Measurements from ENCODE around the gene KREMEN1. TPM values are rescaled to one million over a fixed set of nuclear protein-coding genes. Genes with fewer than 3 reads are reported as not detected.

KREMEN1 gene
- total and polyA plus RNA-seq, 4 donors = 1.2 to 22.6 (median 3.8) TPM

DNA sequence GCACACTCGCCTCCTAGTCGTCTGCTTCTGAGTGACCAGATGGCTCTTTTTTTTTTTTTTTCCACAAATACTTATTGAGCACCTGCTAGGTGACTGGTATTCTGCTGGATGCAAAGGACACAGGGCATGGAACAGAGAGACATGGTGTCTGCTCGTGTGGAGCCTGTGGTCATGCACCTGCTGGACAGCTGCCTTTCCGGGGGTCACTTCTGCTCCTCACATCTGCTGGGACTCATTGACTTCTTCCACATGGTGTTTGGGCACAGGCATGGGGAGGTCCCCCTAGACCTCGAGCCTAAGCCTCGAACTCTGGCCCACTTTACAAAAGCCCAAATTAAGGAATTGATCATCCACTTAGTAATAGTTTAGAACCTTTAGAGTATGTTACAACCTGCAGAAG lies 93.3 kb downstream of the KREMEN1 start:
- no peaks in the 10 kb centered on the region for H3K4me1 ChIP-seq (ENCODE audit: control insufficient read depth in 4 of 4, insufficient read depth in 4 of 4, low read length in 3 of 4)
- WGBS = 94% methylated on average over 6 of the region's 6 CpGs
- no peaks in the 10 kb centered on the region for H3K9me3 ChIP-seq (ENCODE audit: control insufficient read depth in 4 of 4, low read length in 3 of 4)
- no peaks in the 10 kb centered on the region for H3K36me3 ChIP-seq (ENCODE audit: control insufficient read depth in 4 of 4, insufficient read depth in 3 of 4, low read depth in 1 of 4, low read length in 3 of 4)
- H3K9ac ChIP-seq (ENCODE audit: low read depth in 1 of 2, low read length in 2 of 2) = no peak overlapping the region
- H3K4me3 ChIP-seq (ENCODE audit: low read depth in 1 of 3, low read length in 3 of 3) = no peak overlapping the region
- TF ChIP-seq YY1 (IDR thresholded peaks at IDR 0.05) (no peak), NR2F2 (IDR thresholded peaks at IDR 0.05) (no peak), HNF4A (conservative IDR thresholded peaks at IDR 0.05) (no peak), SP1 (IDR thresholded peaks at IDR 0.05) (no peak), GABPA (IDR thresholded peaks at IDR 0.05 in 1 of 2, conservative IDR thresholded peaks at IDR 0.05 in 1 of 2) (no peak)
- TF ChIP-seq, protein P1, sequence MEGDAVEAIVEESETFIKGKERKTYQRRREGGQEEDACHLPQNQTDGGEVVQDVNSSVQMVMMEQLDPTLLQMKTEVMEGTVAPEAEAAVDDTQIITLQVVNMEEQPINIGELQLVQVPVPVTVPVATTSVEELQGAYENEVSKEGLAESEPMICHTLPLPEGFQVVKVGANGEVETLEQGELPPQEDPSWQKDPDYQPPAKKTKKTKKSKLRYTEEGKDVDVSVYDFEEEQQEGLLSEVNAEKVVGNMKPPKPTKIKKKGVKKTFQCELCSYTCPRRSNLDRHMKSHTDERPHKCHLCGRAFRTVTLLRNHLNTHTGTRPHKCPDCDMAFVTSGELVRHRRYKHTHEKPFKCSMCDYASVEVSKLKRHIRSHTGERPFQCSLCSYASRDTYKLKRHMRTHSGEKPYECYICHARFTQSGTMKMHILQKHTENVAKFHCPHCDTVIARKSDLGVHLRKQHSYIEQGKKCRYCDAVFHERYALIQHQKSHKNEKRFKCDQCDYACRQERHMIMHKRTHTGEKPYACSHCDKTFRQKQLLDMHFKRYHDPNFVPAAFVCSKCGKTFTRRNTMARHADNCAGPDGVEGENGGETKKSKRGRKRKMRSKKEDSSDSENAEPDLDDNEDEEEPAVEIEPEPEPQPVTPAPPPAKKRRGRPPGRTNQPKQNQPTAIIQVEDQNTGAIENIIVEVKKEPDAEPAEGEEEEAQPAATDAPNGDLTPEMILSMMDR (IDR thresholded peaks at IDR 0.05; ENCODE audit: low read depth, low read length, missing input control) = no peak
- no peaks in the 10 kb centered on the region for H3K27me3 ChIP-seq (ENCODE audit: control insufficient read depth in 4 of 4, insufficient read depth in 4 of 4, low read length in 3 of 4)
- DNase-seq (ENCODE audit: low spot score) = no peak
- H3K27ac ChIP-seq (ENCODE audit: low read depth in 1 of 2, low read length in 2 of 2) = no peak overlapping the region

DNA sequence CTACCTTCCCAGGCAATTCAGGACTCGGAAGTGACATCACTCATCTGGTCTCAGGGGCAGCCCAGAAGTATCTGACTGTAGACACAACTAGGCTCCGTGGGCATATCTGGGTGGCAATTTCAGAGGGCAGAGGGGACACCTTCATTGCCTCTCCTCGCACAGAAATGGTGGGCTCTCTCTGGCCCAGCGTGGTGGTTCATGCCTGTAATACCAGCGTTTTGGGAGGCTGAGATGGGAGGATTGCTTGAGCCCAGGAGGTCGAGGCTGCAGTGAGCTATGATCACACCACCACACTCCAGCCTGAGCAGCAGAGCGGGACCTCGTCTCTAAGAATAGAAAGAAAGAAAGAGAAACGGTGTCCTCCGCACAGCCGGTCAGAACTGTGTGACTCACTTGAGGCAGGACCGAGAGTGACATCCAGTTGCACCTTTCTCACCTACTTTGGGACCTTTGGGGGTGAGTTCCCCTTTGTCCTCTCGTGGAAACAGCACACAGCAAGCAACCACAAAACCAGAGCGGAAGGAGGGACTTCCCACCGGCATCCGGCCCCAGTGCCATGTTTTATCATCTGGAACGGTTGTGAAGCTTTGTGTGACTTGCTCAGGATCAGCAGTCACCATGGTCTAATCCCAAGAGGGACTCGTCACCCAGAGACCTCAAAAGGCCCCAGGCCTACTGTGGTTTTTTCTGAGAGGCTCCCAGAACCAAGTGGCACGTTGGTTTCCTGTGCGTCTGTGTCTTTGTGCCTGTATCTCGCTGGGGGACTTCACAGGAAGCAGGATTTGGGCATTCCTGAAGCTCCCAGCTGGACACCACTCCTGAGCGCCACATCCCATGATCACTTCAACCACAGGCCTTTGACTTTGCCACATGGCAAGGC lies 94.4 kb downstream of the KREMEN1 start:
- H3K4me1 ChIP-seq (ENCODE audit: control insufficient read depth in 4 of 4, insufficient read depth in 4 of 4, low read length in 3 of 4) = no peaks in the 10 kb centered on the region
- no peak overlapping the region for H3K9ac ChIP-seq (ENCODE audit: low read depth in 1 of 2, low read length in 2 of 2)
- WGBS = 84% methylated on average over 22 of the region's 22 CpGs
- no peaks in the 10 kb centered on the region for H3K27me3 ChIP-seq (ENCODE audit: control insufficient read depth in 4 of 4, insufficient read depth in 4 of 4, low read length in 3 of 4)
- no peak for DNase-seq (ENCODE audit: low spot score)
- H3K9me3 ChIP-seq (ENCODE audit: control insufficient read depth in 4 of 4, low read length in 3 of 4) = no peaks in the 10 kb centered on the region
- H3K27ac ChIP-seq (ENCODE audit: low read depth in 1 of 2, low read length in 2 of 2) = no peak overlapping the region
- H3K36me3 ChIP-seq (ENCODE audit: control insufficient read depth in 4 of 4, insufficient read depth in 3 of 4, low read depth in 1 of 4, low read length in 3 of 4) = no peaks in the 10 kb centered on the region
- H3K4me3 ChIP-seq (ENCODE audit: low read depth in 1 of 3, low read length in 3 of 3) = no peak overlapping the region
- TF ChIP-seq JUND (IDR thresholded peaks at IDR 0.05) = no peak
- no peak for TF ChIP-seq NR2F2 (IDR thresholded peaks at IDR 0.05)
- no peak for TF ChIP-seq EGR1 (IDR thresholded peaks at IDR 0.05; ENCODE audit: low read depth in 2 of 2)
- TF ChIP-seq, protein P2, sequence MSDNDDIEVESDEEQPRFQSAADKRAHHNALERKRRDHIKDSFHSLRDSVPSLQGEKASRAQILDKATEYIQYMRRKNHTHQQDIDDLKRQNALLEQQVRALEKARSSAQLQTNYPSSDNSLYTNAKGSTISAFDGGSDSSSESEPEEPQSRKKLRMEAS (IDR thresholded peaks at IDR 0.05) = no peak
- TF ChIP-seq, protein P3, sequence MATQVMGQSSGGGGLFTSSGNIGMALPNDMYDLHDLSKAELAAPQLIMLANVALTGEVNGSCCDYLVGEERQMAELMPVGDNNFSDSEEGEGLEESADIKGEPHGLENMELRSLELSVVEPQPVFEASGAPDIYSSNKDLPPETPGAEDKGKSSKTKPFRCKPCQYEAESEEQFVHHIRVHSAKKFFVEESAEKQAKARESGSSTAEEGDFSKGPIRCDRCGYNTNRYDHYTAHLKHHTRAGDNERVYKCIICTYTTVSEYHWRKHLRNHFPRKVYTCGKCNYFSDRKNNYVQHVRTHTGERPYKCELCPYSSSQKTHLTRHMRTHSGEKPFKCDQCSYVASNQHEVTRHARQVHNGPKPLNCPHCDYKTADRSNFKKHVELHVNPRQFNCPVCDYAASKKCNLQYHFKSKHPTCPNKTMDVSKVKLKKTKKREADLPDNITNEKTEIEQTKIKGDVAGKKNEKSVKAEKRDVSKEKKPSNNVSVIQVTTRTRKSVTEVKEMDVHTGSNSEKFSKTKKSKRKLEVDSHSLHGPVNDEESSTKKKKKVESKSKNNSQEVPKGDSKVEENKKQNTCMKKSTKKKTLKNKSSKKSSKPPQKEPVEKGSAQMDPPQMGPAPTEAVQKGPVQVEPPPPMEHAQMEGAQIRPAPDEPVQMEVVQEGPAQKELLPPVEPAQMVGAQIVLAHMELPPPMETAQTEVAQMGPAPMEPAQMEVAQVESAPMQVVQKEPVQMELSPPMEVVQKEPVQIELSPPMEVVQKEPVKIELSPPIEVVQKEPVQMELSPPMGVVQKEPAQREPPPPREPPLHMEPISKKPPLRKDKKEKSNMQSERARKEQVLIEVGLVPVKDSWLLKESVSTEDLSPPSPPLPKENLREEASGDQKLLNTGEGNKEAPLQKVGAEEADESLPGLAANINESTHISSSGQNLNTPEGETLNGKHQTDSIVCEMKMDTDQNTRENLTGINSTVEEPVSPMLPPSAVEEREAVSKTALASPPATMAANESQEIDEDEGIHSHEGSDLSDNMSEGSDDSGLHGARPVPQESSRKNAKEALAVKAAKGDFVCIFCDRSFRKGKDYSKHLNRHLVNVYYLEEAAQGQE (IDR thresholded peaks at IDR 0.05) = no peak
- no peak for TF ChIP-seq FOXA1 (IDR thresholded peaks at IDR 0.05)
- TF ChIP-seq GABPA (IDR thresholded peaks at IDR 0.05 in 1 of 2, conservative IDR thresholded peaks at IDR 0.05 in 1 of 2) = no peak
- TF ChIP-seq, protein P4, sequence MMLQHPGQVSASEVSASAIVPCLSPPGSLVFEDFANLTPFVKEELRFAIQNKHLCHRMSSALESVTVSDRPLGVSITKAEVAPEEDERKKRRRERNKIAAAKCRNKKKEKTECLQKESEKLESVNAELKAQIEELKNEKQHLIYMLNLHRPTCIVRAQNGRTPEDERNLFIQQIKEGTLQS (IDR thresholded peaks at IDR 0.05) = no peak
- no peak for TF ChIP-seq FOXA2 (IDR thresholded peaks at IDR 0.05)
- no peak for TF ChIP-seq SP1 (IDR thresholded peaks at IDR 0.05)
- no peak for TF ChIP-seq HNF4A (conservative IDR thresholded peaks at IDR 0.05)
- TF ChIP-seq HNF4G (IDR thresholded peaks at IDR 0.05) = no peak
- no peak for TF ChIP-seq RXRA (IDR thresholded peaks at IDR 0.05)

Data from liver (tissue), 9 donors.